Hematopoietic multipotent progenitor cell treated with erythropoietin and hydrocortisone succinate and interleukin-3 and kit ligand, for 4 days (in vitro differentiated cells): Measurements from ENCODE around the gene KLF1.

Experiments
- DNase-seq: peaks from one replicate; pipeline ENCODE4 v3.0.0-alpha.2; 2015

KLF1 gene

DNA sequence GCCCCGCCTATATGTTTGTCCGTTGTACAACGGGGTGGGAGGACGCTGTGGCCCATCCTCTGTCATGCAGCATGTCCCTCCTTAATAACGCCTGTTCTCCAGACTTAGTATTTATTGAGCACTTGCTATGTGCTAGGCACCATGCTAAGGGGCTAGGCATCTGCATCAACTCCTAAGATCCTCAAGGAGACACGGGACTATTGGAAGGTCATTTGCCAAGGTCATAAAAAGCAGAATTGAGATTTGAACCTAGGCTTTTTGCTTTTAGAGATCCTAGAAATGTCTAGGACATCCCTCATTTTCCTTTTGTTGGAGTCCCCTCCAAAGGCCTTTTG is 50.5 kb downstream of the KLF1 start:
- DNase-seq: no peak

DNA sequence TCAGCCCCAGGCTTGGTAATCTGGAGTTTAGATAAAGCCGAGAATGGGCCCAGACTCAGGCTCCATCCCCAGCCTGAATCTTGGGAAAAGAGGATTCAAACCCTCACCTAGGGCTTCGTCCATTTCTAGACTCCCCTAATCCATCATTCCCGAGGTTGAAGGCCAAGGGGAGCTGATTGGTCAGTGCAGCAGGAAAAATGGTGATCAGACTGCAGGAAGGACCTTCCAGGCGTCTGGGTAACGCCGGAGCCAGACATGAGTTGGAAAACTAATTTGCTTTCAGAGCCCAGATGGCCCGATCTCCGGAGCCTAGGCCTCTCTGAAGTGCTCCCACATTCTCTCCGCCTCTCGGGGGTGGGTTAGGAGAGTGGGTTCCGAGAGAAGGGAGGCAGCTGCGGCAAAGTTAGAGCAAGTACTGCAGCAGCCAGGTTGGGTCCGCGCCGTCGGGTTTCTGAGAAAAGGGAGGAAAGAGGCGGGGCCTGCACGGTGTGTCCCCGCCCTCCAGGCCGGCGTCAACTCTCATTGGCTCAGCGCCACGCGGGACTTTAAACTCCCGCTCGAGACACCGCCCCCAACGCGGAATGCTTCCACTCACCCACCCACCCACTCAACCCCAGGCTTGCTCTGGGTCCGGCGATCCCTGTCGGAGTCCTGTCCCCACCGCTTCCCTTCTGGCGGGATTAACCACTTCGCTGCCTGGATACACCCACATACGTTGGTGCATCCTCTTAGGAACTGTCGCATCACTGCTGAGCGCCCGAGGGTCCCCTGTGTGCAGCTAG is 51.8 kb downstream of the KLF1 start:
- peak; percentile 61 for DNase-seq

DNA sequence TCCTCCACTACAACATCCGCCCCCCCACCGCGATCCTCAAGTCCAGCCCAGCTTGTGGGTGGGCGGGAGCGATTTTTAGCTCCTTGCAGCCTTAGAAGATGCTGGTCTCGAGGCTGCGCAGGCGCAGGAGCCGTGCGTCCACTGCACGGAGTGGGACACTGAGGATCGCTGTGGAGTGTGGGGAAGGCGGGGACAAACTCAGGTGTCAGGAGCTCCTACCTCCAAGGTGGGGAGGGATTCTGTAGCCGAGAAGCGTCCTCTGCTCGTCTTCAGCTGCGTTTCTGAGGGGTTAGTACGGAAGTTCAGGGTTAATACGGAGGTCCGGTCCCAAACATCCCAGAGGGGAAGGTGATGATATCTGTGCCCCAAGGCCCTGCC is 52.4 kb downstream of the KLF1 start, which contains the start of gene RTBDN:
TSS of gene RTBDN (minus strand) at position 14 of the 378 bp plus-strand sequence. CDS start 4,600 bp downstream, outside the sequence.
- DNase-seq: no peak
